IMR-90 (cell line): ENCODE measurements around the gene RUBCN. TPM values are rescaled to one million over a fixed set of nuclear protein-coding genes. Genes with fewer than 3 reads are reported as not detected.

Experiments used
- ATAC-seq: fragments of 200-7000 bp; cut with Tn5 transposase; 2 replicates; pipeline ENCODE4 v1.9.1; 2020; ENCODE audit warnings: low read depth, mild to moderate bottlenecking, moderate library complexity
- BruUV-seq: library from RNA; stranded (reverse); fragments of 400-500 nt; replicated peaks from 2 replicates; lab custom pipeline; 2021; lab: Mats Ljungman, UMichigan
- CTCF ChIA-PET: fragments of 300-600 bp; formaldehyde crosslinking; extraction: SDS; loops from one replicate; lab custom pipeline; 2021; ENCODE audit warnings: antibody characterized with exemption; lab: Yijun Ruan, JAX
- POLR2A ChIA-PET: fragments of 300-600 bp; sonication (Branson Sonifier 250); formaldehyde crosslinking; loops from one replicate; lab custom pipeline; 2022; ENCODE audit warnings: antibody characterized with exemption; ENCODE audit not compliant: unreplicated experiment; lab: Charles Lee
- DNase-seq: peaks from one replicate; pipeline ENCODE4 v3.0.0; 2013
- H2AFZ ChIP-seq: replicated peaks from 2 replicates; pipeline ENCODE3; 2013; ENCODE audit warnings: low read length, mild to moderate bottlenecking; ENCODE audit not compliant: poor library complexity
- H2AK5ac ChIP-seq: 2 replicates; pipeline ENCODE4 v1.6.1; 2013; ENCODE audit warnings: low read depth, low read length, inconsistent platforms
- H2AK9ac ChIP-seq: replicated peaks from 2 replicates; pipeline ENCODE3; 2013; ENCODE audit warnings: mild to moderate bottlenecking, low read depth, low read length, moderate library complexity; ENCODE audit not compliant: poor library complexity
- H2BK120ac ChIP-seq: 2 replicates; pipeline ENCODE4 v1.6.1; 2013; ENCODE audit warnings: low read depth, low read length, inconsistent platforms
- H2BK15ac ChIP-seq: 3 replicates; pipeline ENCODE4 v1.6.1; 2013; ENCODE audit warnings: low read depth, low read length, inconsistent platforms
- H2BK20ac ChIP-seq: 2 replicates; pipeline ENCODE4 v1.6.1; 2013; ENCODE audit warnings: low read depth, mild to moderate bottlenecking, inconsistent platforms, low read length, moderate library complexity
- H2BK5ac ChIP-seq: 2 replicates; pipeline ENCODE4 v1.6.1; 2013; ENCODE audit warnings: mild to moderate bottlenecking, low read depth, low read length, inconsistent platforms; ENCODE audit not compliant: poor library complexity, severe bottlenecking
- H3K14ac ChIP-seq: replicated peaks from 2 replicates; pipeline ENCODE4 v1.6.1; 2013; ENCODE audit warnings: low read depth, low read length, inconsistent platforms
- H3K18ac ChIP-seq: 2 replicates; pipeline ENCODE4 v1.6.1; 2013; ENCODE audit warnings: low read depth, low read length, control low read depth
- H3K23ac ChIP-seq: 2 replicates; pipeline ENCODE4 v1.6.1; 2013; ENCODE audit warnings: low read depth, low read length, inconsistent platforms
- H3K27ac ChIP-seq: 2 replicates; pipeline ENCODE4 v1.5.1; 2013; ENCODE audit warnings: mild to moderate bottlenecking, control low read depth, low read length; ENCODE audit not compliant: insufficient read depth
- H3K27me3 ChIP-seq: 2 replicates; pipeline ENCODE4 v1.6.1; 2013; ENCODE audit warnings: low read length; ENCODE audit not compliant: control insufficient read depth, insufficient read depth
- H3K36me3 ChIP-seq: 2 replicates; pipeline ENCODE4 v1.6.1; 2013; ENCODE audit warnings: low read length, mixed read lengths; ENCODE audit not compliant: control insufficient read depth, insufficient read depth
- H3K4ac ChIP-seq: 2 replicates; pipeline ENCODE4 v1.6.1; 2013; ENCODE audit warnings: low read depth, low read length, inconsistent platforms
- H3K4me1 ChIP-seq: 2 replicates; pipeline ENCODE4 v1.6.1; 2013; ENCODE audit warnings: low read length, mixed read lengths; ENCODE audit not compliant: control insufficient read depth, insufficient read depth
- H3K4me2 ChIP-seq: 2 replicates; pipeline ENCODE4 v1.6.1; 2013; ENCODE audit warnings: low read depth, mild to moderate bottlenecking, control low read depth, low read length, moderate library complexity
- H3K4me3 ChIP-seq: 2 replicates; pipeline ENCODE4 v1.5.1; 2013; ENCODE audit warnings: low read depth, mild to moderate bottlenecking, control low read depth, low read length, moderate library complexity; ENCODE audit not compliant: insufficient read depth
- H3K56ac ChIP-seq: 2 replicates; pipeline ENCODE4 v1.6.1; 2013; ENCODE audit warnings: low read length, inconsistent platforms; ENCODE audit not compliant: insufficient read depth; ENCODE audit errors: extremely low read depth
- H3K79me1 ChIP-seq, 2 experiments: 2 replicates each; pipeline ENCODE4 v1.6.1; 2013; ENCODE audit warnings: low read length in 2 of 2, inconsistent platforms in 1 of 2, low read depth in 1 of 2
- H3K9ac ChIP-seq: 2 replicates; pipeline ENCODE4 v1.6.1; 2013; ENCODE audit warnings: low read depth, low read length, control low read depth
- H3K9me1 ChIP-seq: 2 replicates; pipeline ENCODE4 v1.6.1; 2013; ENCODE audit warnings: low read length, inconsistent platforms; ENCODE audit not compliant: insufficient read depth
- H3K9me3 ChIP-seq: 2 replicates; pipeline ENCODE4 v1.6.1; 2013; ENCODE audit warnings: low read length; ENCODE audit not compliant: control insufficient read depth, insufficient read depth
- H4K20me1 ChIP-seq: 2 replicates; pipeline ENCODE4 v1.6.1; 2013; ENCODE audit warnings: low read length, inconsistent platforms; ENCODE audit not compliant: insufficient read depth
- H4K5ac ChIP-seq: 2 replicates; pipeline ENCODE4 v1.6.1; 2013; ENCODE audit warnings: mild to moderate bottlenecking, low read depth, low read length, control low read depth
- H4K8ac ChIP-seq, 2 experiments: 2 replicates each; pipeline ENCODE4 v1.6.1; 2013; ENCODE audit warnings: low read depth in 2 of 2, low read length in 2 of 2, control low read depth in 1 of 2, inconsistent platforms in 1 of 2
- H4K91ac ChIP-seq: 2 replicates; pipeline ENCODE4 v1.6.1; 2013; ENCODE audit warnings: low read depth, low read length, inconsistent platforms; ENCODE audit not compliant: insufficient read depth
- MAFK ChIP-seq: IDR thresholded peaks from 2 replicates; pipeline ENCODE4 v1.6.1; 2012; ENCODE audit warnings: low read depth, low read length, improper control_type of control experiment
- WGBS, 2 experiments: methylation state at CpG; one replicate each; pipeline versions ENCODE4 v1.1.5 to v1.1.7; 2013; ENCODE audit warnings: missing lambda C conversion rate in 2 of 2; ENCODE audit not compliant: insufficient read length in 1 of 2; ENCODE audit errors: extremely low coverage in 2 of 2; 5-methylcytosine and 5-hydroxymethylcytosine counted together
- dilution Hi-C: fragments of 300-500 bp; cut with HindIII; formaldehyde crosslinking; loops from one replicate; pipeline ENCODE4 v1.14.3; 2018; ENCODE audit warnings: low sequenced_read_pairs; ENCODE audit not compliant: unreplicated experiment
- in situ Hi-C: fragments of 300-500 bp; cut with MboI; formaldehyde crosslinking; loops from 3 replicates; pipeline ENCODE4 v1.14.3; 2019; ENCODE audit warnings: low sequenced_read_pairs, inconsistent platforms, mixed read lengths
- intact Hi-C: fragments of 100-400 bp; cut with micrococcal nuclease; formaldehyde crosslinking; loops from 2 replicates; pipeline ENCODE4 v1.10.0; 2022
- polyA plus RNA-seq, 3 experiments: library from polyadenylated mRNA; depleted of rRNA; stranded (reverse); fragments of >200 nt; gene quantifications; 2 replicates each; pipeline ENCODE4 v1.2.3, GENCODE V29; 2012; ENCODE audit warnings: low replicate concordance in 1 of 3
- total RNA-seq: library from RNA; depleted of rRNA; stranded (reverse); fragments of >200 nt; gene quantifications from 2 replicates; pipeline ENCODE4 v1.2.3, GENCODE V29; 2012
- TF ChIP-seq, protein P1 (sequence below): conservative IDR thresholded peaks from 2 replicates; pipeline ENCODE4 v1.5.1; 2012; ENCODE audit warnings: mild to moderate bottlenecking, low read depth, low read length, improper control_type of control experiment

Gene RUBCN
- total and polyA plus RNA-seq, 2 of the 4 experiments (the other 2 are of a cell fraction) = 10.8 to 12.6 TPM

DNA sequence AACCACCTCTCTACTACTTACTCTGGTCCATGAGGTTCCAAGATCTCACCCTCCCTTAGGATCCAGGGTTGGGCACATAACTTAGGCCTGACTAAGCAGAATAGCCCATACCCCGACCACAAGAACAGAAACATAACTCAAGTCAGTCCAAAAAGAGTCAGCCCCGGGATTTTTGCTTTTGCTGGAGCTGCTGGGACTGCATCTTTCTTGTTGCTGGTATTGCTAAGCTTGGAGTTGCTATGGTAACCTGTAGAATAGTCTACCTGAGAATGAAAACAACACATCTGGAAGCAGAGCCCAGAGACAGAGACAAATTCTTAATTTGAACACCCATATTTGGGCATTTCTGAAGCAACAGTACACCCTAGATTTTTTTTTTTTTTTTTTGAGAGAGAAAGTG, 6.5 kb downstream of the RUBCN start:
- H3K9me1 ChIP-seq = peaks cover 3% of the 10 kb centered on the region
- in situ Hi-C loops = no loop called here

More for the DNA sequence above, 6.5 kb downstream of the RUBCN start:
- dilution Hi-C loops (no loop called here), intact Hi-C loops (no loop called here)
- no peak overlapping the region for H4K91ac ChIP-seq
- H3K4me2 ChIP-seq = peak overlapping the region; percentile 55; the same call in 1 of the 2 replicates
- no peak overlapping the region for H3K56ac ChIP-seq
- WGBS, 2 experiments = no CpG with 5 or more reads among the region's 2 CpGs
- 0 out of 2 replicates have a peak, but pooled peaks cover 2% of the 10 kb centered on the region for H3K4me1 ChIP-seq
- no peak overlapping the region for H2AK5ac ChIP-seq
- H3K23ac ChIP-seq = no peak overlapping the region
- peaks cover 30 to 50% of the 10 kb centered on the region in 2 experiments for H3K79me1 ChIP-seq
- H2BK120ac ChIP-seq = no peak overlapping the region
- no peak overlapping the region for H3K4ac ChIP-seq
- H2BK5ac ChIP-seq = no peak overlapping the region
- no peaks in the 10 kb centered on the region for H3K36me3 ChIP-seq
- H3K27me3 ChIP-seq = no peaks in the 10 kb centered on the region
- no peak overlapping the region for H4K5ac ChIP-seq
- ATAC-seq (peak; percentile 94), DNase-seq (peak; percentile 82)
- H4K20me1 ChIP-seq = no peaks in the 10 kb centered on the region
- no peak overlapping the region for H3K4me3 ChIP-seq
- no peak overlapping the region for H3K18ac ChIP-seq
- H3K9me3 ChIP-seq = no peaks in the 10 kb centered on the region
- no peak overlapping the region for H2BK20ac ChIP-seq
- H4K8ac ChIP-seq = 0 out of 4 replicates have a peak overlapping the region, but pooled peaks of 1 of the 2 experiments have one; percentile 5
- H2AK9ac ChIP-seq = peak overlapping the region; percentile 73
- ChIA-PET POLR2A (no interaction called here), CTCF (interaction anchor here (1.1 kb wide), 1 partner anchor 17 kb away, joined by 3 read pairs; no protein-coding TSS in a partner anchor)
- no peak overlapping the region for H2BK15ac ChIP-seq
- no peak overlapping the region for H2AFZ ChIP-seq
- H3K27ac ChIP-seq = no peak overlapping the region
- TF ChIP-seq, protein P1, sequence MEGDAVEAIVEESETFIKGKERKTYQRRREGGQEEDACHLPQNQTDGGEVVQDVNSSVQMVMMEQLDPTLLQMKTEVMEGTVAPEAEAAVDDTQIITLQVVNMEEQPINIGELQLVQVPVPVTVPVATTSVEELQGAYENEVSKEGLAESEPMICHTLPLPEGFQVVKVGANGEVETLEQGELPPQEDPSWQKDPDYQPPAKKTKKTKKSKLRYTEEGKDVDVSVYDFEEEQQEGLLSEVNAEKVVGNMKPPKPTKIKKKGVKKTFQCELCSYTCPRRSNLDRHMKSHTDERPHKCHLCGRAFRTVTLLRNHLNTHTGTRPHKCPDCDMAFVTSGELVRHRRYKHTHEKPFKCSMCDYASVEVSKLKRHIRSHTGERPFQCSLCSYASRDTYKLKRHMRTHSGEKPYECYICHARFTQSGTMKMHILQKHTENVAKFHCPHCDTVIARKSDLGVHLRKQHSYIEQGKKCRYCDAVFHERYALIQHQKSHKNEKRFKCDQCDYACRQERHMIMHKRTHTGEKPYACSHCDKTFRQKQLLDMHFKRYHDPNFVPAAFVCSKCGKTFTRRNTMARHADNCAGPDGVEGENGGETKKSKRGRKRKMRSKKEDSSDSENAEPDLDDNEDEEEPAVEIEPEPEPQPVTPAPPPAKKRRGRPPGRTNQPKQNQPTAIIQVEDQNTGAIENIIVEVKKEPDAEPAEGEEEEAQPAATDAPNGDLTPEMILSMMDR = no peak
- TF ChIP-seq MAFK = peak; percentile 67
- no TSS peak for BruUV-seq
- no peak overlapping the region for H3K9ac ChIP-seq
- H3K14ac ChIP-seq = 0 out of 2 replicates have a peak overlapping the region, but pooled peaks have one; percentile 4
